ENCODE data around the gene CSNK2A2. TPM values are rescaled to one million over a fixed set of nuclear protein-coding genes. Genes with fewer than 3 reads are reported as not detected.

CSNK2A2 gene
- total RNA-seq, 2 donors from 2014 or later = 53.4 to 62.0 TPM

- no peaks in the 10 kb centered on the region for H3K27me3 ChIP-seq
- no peak overlapping the region for H3K9ac ChIP-seq (ENCODE audit: low read depth in 2 of 2, low read length in 2 of 2)
- intact Hi-C loops (cut with DNase I) = no loop called here
- no peak overlapping the region for H3K27ac ChIP-seq
- DNase-seq = no peak
- no peak for TF ChIP-seq CTCF (IDR thresholded peaks at IDR 0.05)
- H3K4me3 ChIP-seq = no peak overlapping the region
- no peaks in the 10 kb centered on the region for H3K9me3 ChIP-seq
- no peaks in the 10 kb centered on the region for H3K4me1 ChIP-seq
- no peaks in the 10 kb centered on the region for H3K36me3 ChIP-seq
Measured at GRCh38 chr16:58211245-58211644, 13.3 kb upstream of the CSNK2A2 start.

GRCh38 chr16:58205276-58206036 lies 7.5 kb upstream of the CSNK2A2 start:
- intact Hi-C loops (cut with DNase I) = no loop called here
- H3K36me3 ChIP-seq = no peaks in the 10 kb centered on the region
- no peak for TF ChIP-seq CTCF (IDR thresholded peaks at IDR 0.05)

GRCh38 chr16:58201163-58201562 lies 3.3 kb upstream of the CSNK2A2 start:
- no peak for TF ChIP-seq CTCF (IDR thresholded peaks at IDR 0.05)
- intact Hi-C loops (cut with DNase I) = no loop called here
- Histone ChIP-seq H3K4me3 (no peak overlapping the region), H3K9ac (ENCODE audit: low read depth in 2 of 2, low read length in 2 of 2) (no peak overlapping the region), H3K4me1 (no peaks in the 10 kb centered on the region), H3K27ac (no peak overlapping the region), H3K9me3 (no peaks in the 10 kb centered on the region), H3K27me3 (no peaks in the 10 kb centered on the region), H3K36me3 (no peaks in the 10 kb centered on the region)
- no peak for DNase-seq

More at GRCh38 chr16:58205276-58206036, 7.5 kb upstream of the CSNK2A2 start:
- Histone ChIP-seq H3K9ac (ENCODE audit: low read depth in 2 of 2, low read length in 2 of 2) (no peak overlapping the region), H3K4me1 (no peaks in the 10 kb centered on the region), H3K27ac (no peak overlapping the region), H3K9me3 (no peaks in the 10 kb centered on the region), H3K4me3 (no peak overlapping the region), H3K27me3 (no peaks in the 10 kb centered on the region)
- DNase-seq = no peak

- Histone ChIP-seq H3K4me3 (no peak overlapping the region), H3K4me1 (no peaks in the 10 kb centered on the region), H3K27me3 (no peaks in the 10 kb centered on the region), H3K27ac (no peak overlapping the region), H3K9ac (ENCODE audit: low read depth in 2 of 2, low read length in 2 of 2) (no peak overlapping the region), H3K9me3 (no peaks in the 10 kb centered on the region), H3K36me3 (no peaks in the 10 kb centered on the region)
- intact Hi-C loops (cut with DNase I) = no loop called here
- TF ChIP-seq CTCF (IDR thresholded peaks at IDR 0.05) = no peak
- no peak for DNase-seq
Measured at GRCh38 chr16:58200004-58200797, 2.3 kb upstream of the CSNK2A2 start.

GRCh38 chr16:58198803-58199411 lies 1.0 kb upstream of the CSNK2A2 start:
- no peak overlapping the region for H3K4me3 ChIP-seq
- DNase-seq = no peak
- no peak overlapping the region for H3K27ac ChIP-seq
- intact Hi-C loops (cut with DNase I) = loop anchor here (5.0 kb wide), 1 partner anchor 172 kb away; the partner anchor contains the start of gene MMP15
- TF ChIP-seq CTCF (IDR thresholded peaks at IDR 0.05) = no peak
- H3K4me1 ChIP-seq = no peaks in the 10 kb centered on the region
- no peaks in the 10 kb centered on the region for H3K27me3 ChIP-seq
- no peak overlapping the region for H3K9ac ChIP-seq (ENCODE audit: low read depth in 2 of 2, low read length in 2 of 2)
- H3K9me3 ChIP-seq = no peaks in the 10 kb centered on the region
- no peaks in the 10 kb centered on the region for H3K36me3 ChIP-seq

Measured in colonic mucosa (tissue), 4 donors.